Sigmoid colon (tissue), 4 donors: Measurements from ENCODE around the gene MIB2.

ENCODE experiments used
- EP300 ChIP-seq, 4 donors: sonication (generic); formaldehyde crosslinking; IDR thresholded peaks; one replicate each; pipeline ENCODE4 v1.6.1; 2017; ENCODE audit warnings: antibody characterized with exemption in 4 of 4
- POLR2A ChIP-seq, 2 donors: fragments of 450-650 bp; IDR thresholded peaks; one replicate each; pipeline ENCODE4 v1.6.1; 2016; ENCODE audit warnings: antibody characterized with exemption in 2 of 2, mild to moderate bottlenecking in 2 of 2, moderate library complexity in 2 of 2
- POLR2AphosphoS5 ChIP-seq, 4 donors: sonication (generic); formaldehyde crosslinking; IDR thresholded peaks; one replicate each; pipeline ENCODE4 v1.6.1; 2017; ENCODE audit warnings: antibody characterized with exemption in 4 of 4
- TF ChIP-seq, protein P1 (sequence below), 4 experiments: fragments of 450-650 bp in 3 of 4; fragments of 200-600 bp in 1 of 4; IDR thresholded peaks; one replicate each; pipeline ENCODE4 v1.5.1; 2016 to 2019; ENCODE audit warnings: antibody characterized with exemption in 4 of 4, mild to moderate bottlenecking in 3 of 4, moderate library complexity in 2 of 4

- TF ChIP-seq, protein P1, sequence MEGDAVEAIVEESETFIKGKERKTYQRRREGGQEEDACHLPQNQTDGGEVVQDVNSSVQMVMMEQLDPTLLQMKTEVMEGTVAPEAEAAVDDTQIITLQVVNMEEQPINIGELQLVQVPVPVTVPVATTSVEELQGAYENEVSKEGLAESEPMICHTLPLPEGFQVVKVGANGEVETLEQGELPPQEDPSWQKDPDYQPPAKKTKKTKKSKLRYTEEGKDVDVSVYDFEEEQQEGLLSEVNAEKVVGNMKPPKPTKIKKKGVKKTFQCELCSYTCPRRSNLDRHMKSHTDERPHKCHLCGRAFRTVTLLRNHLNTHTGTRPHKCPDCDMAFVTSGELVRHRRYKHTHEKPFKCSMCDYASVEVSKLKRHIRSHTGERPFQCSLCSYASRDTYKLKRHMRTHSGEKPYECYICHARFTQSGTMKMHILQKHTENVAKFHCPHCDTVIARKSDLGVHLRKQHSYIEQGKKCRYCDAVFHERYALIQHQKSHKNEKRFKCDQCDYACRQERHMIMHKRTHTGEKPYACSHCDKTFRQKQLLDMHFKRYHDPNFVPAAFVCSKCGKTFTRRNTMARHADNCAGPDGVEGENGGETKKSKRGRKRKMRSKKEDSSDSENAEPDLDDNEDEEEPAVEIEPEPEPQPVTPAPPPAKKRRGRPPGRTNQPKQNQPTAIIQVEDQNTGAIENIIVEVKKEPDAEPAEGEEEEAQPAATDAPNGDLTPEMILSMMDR (IDR thresholded peaks at IDR 0.05): peak in 1 of 4 experiments; percentile 15
- peak; percentile 36 to 37 for TF ChIP-seq POLR2A (IDR thresholded peaks at IDR 0.05)
- peak; percentile 53 to 86 (median 82) for TF ChIP-seq POLR2AphosphoS5 (IDR thresholded peaks at IDR 0.05)
- peak in 2 of 4 donors; percentile 40 to 69 for TF ChIP-seq EP300 (IDR thresholded peaks at IDR 0.05)
These were observed 43.6 kb downstream of the MIB2 start, which contains the start of gene CDK11B for GRCh38 chr1:1658583-1659549.
